HG03457 (cell line): ENCODE results near the gene C5orf47.
"Not testable (repeated sequence)": the region's sequence is repeated elsewhere in the genome, so short reads cannot be mapped to it uniquely, and the experiment has no call there.

Source experiments
- ATAC-seq: cut with Tn5 transposase; IDR thresholded peaks from one replicate; pipeline ENCODE4 v1.9.1; 2021; ENCODE audit warnings: moderate number of reproducible peaks; ENCODE audit not compliant: unreplicated experiment

The C5orf47 gene

GRCh38 chr5:173969167-173970049, 19.6 kb upstream of the C5orf47 start:
- no peak for ATAC-seq

- no peak for ATAC-seq
These were observed 17.9 kb upstream of the C5orf47 start for GRCh38 chr5:173970878-173971650.

DNA sequence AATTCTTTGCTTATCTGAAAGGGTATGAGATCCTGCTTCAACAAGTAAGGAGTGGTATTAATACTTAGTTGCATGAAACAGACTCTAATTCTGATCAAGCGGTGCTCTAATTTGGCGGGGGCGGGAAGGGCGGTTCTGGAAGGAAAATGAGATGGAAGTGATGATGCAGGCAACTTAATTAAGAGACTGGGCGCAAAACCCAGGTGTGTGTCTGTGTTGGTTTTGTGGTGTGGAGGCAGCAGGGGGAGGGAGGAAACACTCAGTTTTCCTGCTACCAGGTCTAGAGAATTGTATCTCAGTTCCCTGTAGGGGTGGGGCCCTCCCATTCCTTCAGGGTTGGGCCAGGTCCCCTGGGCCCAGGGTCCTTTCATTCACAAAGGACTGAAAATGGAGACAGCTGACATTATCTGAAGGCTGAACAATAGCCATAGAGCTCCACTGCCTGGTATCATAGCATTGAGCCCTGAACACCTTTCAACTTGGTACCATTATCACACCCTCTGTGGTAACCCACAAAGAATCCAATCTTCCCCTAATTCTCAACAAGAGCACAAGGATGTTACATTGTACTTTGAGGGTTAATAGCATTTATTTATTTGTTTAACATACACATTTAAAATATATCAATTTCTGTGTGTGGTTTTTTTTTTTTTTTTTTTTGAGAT, 17.2 kb upstream of the C5orf47 start:
- ATAC-seq, result no peak

DNA sequence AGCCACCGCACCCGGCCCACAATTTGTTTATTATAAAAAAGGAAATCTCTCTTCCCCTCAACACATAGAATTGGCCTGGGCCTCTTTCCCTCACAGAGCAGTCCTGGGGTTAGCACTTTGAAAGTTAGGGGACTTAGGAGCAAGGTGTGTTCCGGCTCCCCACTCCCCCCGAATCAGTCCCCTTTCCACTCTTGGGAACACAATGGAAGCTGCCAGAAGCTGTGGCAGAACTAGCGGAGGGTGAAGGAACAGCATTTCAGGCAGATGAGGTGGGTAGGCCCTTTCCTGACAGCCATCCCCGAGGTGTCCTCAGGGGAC, 16.4 kb upstream of the C5orf47 start:
- ATAC-seq, result no peak

DNA sequence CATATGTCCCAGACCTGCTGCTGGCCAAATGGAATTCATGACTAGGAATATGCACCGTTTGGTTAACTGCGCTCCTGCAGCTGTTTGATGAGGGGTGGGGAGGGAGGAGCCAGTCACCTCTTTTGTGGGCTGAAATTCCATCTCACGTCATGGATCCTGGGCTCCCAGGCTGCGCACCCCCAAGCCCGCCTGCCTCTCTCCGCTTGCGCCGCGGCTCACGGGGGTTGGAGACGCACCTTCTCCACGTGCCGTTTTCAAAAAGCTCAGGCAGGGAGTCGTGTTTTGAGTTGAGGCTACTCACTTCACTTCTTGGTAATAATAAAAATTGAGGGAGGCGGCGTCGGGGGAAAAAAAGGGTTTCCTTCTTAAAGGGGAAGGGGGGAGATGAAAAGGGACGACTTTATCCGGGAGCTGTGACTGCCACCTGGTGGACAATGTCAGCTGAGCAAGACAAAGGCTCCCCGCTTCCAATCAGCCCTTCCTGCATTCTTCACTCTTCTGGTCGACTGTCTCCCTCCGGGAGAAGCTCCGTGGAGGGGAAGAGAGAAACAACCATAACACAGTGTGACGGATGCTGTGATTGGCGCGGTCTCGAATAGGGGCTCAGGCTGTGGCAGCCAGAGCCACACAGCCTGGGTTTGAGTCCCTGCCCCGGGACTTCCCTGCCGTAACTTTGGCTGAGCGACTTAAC, 15.9 kb upstream of the C5orf47 start:
- ATAC-seq, result no peak

- no peak for ATAC-seq
These were observed 15.4 kb upstream of the C5orf47 start for GRCh38 chr5:173973616-173973969.

GRCh38 chr5:173974688-173975239, 14.2 kb upstream of the C5orf47 start:
- no peak for ATAC-seq

DNA sequence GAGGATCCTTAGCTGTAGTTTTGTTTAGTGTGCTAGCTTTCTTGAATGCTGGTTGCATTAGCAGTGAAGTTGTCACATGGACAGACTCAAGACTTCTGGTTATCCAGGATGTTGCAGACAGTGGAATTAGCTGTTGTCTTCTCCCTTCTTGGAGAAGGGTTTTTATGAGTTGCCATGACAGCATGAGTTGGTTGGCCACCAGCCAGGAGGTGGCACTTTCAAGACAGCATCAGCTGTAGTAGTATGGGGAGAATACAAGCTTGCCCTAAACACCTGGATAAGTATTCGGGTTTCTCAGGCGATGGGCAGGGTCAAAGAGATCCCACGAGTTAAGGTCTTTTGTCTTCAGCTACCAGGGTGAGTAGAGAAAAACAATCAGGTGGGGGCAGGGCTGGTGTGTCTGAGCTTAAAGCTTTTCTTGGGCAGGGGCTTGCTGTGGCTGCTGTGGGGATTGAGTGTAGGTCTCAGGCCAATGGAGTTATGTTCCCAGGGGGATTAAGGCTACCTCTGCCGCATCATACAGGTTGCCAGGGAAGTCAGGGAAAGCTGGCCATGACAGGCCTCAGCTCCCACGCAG, 7.7 kb upstream of the C5orf47 start:
- no peak for ATAC-seq

- no peak for ATAC-seq
These were observed 4.8 kb upstream of the C5orf47 start for GRCh38 chr5:173984218-173984617.

- no peak for ATAC-seq
These were observed 587 bp downstream of the C5orf47 start for GRCh38 chr5:173989432-173990082.

GRCh38 chr5:173997331-173997730, 8.4 kb downstream of the C5orf47 start:
- no peak for ATAC-seq

DNA sequence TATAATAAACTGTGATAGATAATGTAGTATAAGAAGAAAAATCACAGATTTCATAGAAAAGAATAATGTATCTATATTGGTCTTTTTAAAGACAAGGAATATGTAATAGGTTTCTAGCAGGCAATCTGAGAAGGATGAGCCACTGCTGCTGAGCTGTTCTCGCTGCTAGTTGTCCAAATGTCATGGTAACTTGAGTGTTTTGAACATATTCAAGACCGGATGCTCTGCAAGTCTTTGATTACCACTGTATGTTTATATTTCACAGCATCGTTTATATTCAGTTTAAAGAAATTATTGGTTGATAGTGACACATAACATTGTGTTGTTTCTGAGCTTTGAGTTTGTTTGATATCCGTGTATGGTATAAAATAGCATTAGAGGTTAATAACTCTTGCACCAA, 9.6 kb downstream of the C5orf47 start:
- no peak for ATAC-seq

- ATAC-seq, result no peak
These were observed 11.1 kb downstream of the C5orf47 start for GRCh38 chr5:174000076-174000475.

DNA sequence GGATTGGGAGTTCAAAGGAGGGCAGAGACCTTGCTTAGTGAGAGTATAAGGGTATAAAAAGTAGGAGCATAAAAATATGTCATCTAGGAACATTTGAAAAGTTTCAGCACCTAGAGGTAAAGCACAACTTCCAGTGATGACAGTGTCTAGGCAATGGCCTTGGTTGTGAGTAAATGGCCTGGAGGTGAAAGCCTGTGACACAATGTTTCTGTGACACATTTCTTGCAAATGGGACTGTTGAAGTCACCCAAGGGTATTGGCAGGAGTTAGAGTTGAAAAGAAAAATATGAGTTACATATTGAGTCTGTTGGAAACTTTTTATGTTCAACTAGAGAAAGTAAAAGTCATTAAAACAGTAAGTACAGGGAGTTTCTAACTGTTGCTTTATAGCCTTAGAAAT, 14.8 kb downstream of the C5orf47 start:
- ATAC-seq, result no peak

DNA sequence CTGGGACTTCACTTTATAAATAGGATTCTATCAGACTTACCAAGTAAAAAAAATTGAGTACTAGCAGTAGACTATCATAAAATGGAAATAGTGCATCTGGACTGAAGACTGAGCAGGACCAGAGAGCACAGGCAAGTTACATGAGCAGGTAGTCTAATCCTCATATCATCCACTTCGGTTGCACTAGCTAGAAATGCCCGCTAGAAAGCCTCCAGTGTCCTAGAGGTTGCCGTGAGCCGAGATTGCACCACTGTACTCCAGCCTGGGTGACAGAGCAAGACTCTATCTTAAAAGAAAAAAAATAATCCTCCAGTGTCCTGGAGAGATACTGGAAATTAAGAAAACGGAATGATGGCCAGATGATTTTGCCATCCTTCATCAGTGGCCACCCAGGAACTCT, 20.0 kb downstream of the C5orf47 start:
- ATAC-seq, result no peak

DNA sequence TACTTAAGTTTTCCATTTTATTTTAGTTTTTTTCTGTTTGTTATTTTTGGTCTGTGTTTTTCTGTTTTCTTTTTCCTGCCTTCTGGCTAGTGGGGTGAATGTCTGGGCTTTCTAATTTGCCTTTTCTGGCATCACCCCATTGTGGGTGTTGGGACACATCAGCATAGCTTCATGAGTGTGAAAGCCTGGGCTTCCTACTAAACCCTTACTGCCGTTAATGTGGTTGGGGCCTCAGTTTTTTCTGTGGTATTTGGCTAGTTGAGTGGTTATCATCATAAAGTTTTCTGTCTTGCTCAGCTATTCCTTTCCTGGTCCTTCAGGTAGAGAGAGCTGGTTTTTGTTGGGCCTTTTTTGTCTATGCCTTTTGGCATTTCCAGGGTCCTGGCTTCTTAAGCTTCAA, 21.4 kb downstream of the C5orf47 start:
- ATAC-seq, result no peak

DNA sequence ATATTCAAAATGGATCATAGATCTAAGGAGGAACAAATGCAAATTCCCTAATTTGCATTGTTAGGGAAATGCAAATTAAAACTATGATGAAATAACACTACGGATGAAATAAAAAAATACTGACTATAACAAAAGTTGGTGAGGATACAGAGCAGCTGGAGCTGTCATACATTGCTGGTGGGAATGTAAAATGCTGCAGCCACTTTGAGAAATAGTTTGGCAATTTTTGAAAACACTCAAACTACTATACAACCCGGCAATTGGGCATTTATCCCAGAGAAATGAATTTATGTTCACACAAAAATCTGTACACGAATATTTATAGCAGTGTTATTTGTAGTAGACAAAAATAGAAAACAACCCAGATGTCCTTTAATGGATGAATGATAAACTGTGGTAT, 22.5 kb downstream of the C5orf47 start:
- ATAC-seq, result no peak

DNA sequence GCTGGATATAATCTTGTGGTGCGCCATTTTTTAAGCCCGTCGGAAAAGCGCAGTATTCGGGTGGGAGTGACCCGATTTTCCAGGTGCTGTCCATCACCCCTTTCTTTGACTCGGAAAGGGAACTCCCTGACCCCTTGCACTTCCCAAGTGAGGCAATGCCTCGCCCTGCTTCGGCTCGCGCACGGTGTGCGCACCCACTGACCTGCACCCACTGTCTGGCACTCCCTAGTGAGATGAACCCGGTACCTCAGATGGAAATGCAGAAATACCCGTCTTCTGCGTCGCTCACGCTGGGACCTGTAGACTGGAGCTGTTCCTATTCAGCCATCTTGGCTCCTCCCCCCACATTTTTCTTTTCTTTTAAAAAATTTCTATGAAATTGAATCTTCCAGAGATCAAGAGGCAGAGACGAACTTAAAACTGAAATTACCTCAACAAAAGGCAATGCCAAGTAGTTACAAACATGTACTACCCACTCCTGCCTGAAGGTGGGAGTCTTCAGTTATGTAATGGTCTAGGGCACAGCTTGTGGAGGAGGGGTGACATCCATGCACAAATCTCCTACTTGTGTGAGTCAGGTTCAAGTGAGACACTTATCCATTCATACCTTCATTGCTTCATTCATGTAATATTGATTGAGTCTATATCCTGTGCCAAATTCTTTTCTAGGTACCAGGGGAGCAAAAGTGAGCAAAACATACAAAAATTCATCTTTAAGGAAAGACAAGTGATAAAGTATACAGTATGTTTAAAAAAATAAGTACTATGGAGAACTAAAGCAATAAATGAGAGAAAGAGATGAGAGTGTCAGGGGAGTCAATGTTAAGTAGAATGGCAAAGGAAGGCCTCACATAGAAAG, 31.3 kb downstream of the C5orf47 start:
- ATAC-seq, result not testable (repeated sequence)

DNA sequence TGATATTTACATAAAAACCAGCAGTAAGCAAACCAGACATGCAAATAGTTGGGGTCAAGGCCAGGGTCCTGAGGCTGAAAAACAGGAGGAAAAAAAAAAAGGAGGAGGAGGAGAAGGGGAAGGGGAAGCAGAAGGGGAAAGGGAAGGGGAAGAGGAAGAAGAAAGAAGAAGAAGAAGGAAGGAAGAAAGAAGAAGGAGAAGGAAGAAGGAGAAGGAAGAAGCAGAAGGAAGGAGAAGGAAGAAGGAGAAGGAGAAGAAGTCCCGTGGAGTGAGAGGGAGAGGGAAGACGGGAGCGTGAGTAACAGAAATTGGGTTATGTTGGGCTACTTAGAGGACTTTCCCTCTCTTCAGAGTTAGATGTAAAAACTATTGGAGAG, 31.9 kb downstream of the C5orf47 start:
- no peak for ATAC-seq
